Psoas muscle (tissue), 8 donors: ENCODE results near the gene SHISA5. TPM values are rescaled to one million over a fixed set of nuclear protein-coding genes. Genes with fewer than 3 reads are reported as not detected.

Experiments
- ATAC-seq, 4 donors: fragments of 200-7000 bp; cut with Tn5 transposase; one replicate each; pipeline ENCODE4 v1.9.1; 2020; ENCODE audit warnings: moderate library complexity in 3 of 4, mild to moderate bottlenecking in 2 of 4
- DNase-seq, 2 donors: peaks; one replicate each; pipeline ENCODE4 v3.0.0-alpha.2; 2020
- H3K27ac ChIP-seq: fragments of 200-600 bp; one replicate; pipeline ENCODE4 v1.8.0; 2022
- H3K27me3 ChIP-seq, 3 donors: fragments of 200-600 bp in 1 of 3; one replicate each; pipeline versions ENCODE4 v1.6.1 to v1.8.0; 2013 to 2022; ENCODE audit warnings: low read length in 2 of 3, mild to moderate bottlenecking in 2 of 3, moderate library complexity in 1 of 3; ENCODE audit not compliant: insufficient read depth in 3 of 3
- H3K36me3 ChIP-seq, 2 donors: fragments of 200-600 bp in 1 of 2; one replicate each; pipeline versions ENCODE4 v1.6.1 to v1.8.0; 2013 to 2022; ENCODE audit warnings: low read depth in 1 of 2, mild to moderate bottlenecking in 1 of 2, moderate library complexity in 1 of 2; ENCODE audit not compliant: insufficient read depth in 1 of 2
- H3K4me1 ChIP-seq: fragments of 200-600 bp; one replicate; pipeline ENCODE4 v1.8.0; 2022
- H3K4me3 ChIP-seq: fragments of 200-600 bp; one replicate; pipeline ENCODE4 v1.8.0; 2022; ENCODE audit warnings: mild to moderate bottlenecking
- H3K9me3 ChIP-seq: fragments of 200-600 bp; one replicate; pipeline ENCODE4 v1.8.0; 2022
- CTCF ChIP-seq: fragments of 200-600 bp; IDR thresholded peaks from one replicate; pipeline ENCODE4 v1.8.0; 2022; ENCODE audit warnings: antibody characterized with exemption
- WGBS, 3 donors: extraction: QIAGEN DNeasy Blood & Tissue Kit; methylation state at CpG; one replicate each; pipeline versions ENCODE4 v1.1.6 to v1.1.7; 2013; 5-methylcytosine and 5-hydroxymethylcytosine counted together
- intact Hi-C, 2 donors: fragments of 100-400 bp; cut with DNase I; formaldehyde crosslinking; loops; one replicate each; pipeline versions ENCODE4 v1.11.0 to v1.14.2; 2022
- polyA plus RNA-seq, 3 donors: library from polyadenylated mRNA; stranded (reverse); fragments of 200-250 nt; gene quantifications; one replicate each; pipeline ENCODE4 v1.2.3, GENCODE V29; 2013
- total RNA-seq, 4 donors: library from RNA; stranded (reverse); fragmentation: NEBNext Ultra II Directional in 2 of 4; extraction: Animal tissue kit (Norgen Biotek cat#: 25700) in 2 of 4; gene quantifications; one replicate each; pipeline versions ENCODE4 v1.2.1 to v1.2.4, GENCODE V29; 2021 to 2023
- donor health status: healthy with polysubstance abuse.
- donor health status: DM: no; HTN: no; CAD: no; lungs with moderate emphysema.
- donor health status: Bipolar disorder and iron deficiency.
- donor health status: healthy.
- donor health status: DM: yes; HTN: yes; CAD: no.
- donor health status: DM: no; HTN: no; CAD: no.
- donor health status: DM: no; HTN: no; CAD: no.
- donor health status: DM: yes; HTN: yes; CAD: no.

Gene SHISA5
- total and polyA plus RNA-seq, 7 donors, result 16.9 to 34.7 (median 24.3) TPM

GRCh38 chr3:48468329-48468731 is 35.6 kb downstream of the SHISA5 start:
- no peak for DNase-seq
- ATAC-seq, result no peak
- intact Hi-C loops, result loop anchor here (5.0 to 10.0 kb wide), 2 partner anchors 39 to 216 kb away; partner anchors contain the start of gene NCKIPSD (in 1 of the 2)
- Histone ChIP-seq H3K9me3 (no peaks in the 10 kb centered on the region), H3K27ac (no peak overlapping the region), H3K4me3 (peak overlapping the region; percentile 77), H3K4me1 (peaks cover 43% of the 10 kb centered on the region), H3K36me3 (peaks cover 0 to 20% of the 10 kb centered on the region in 2 donors), H3K27me3 (no peaks in the 10 kb centered on the region)
- TF ChIP-seq CTCF, result no peak
- WGBS, 3 donors, result 49 to 61% (median 50%) methylated on average over 8 of the region's 8 CpGs

- WGBS, 3 donors, result 50 to 57% (median 52%) methylated on average over 7 of the region's 7 CpGs
These were observed 36.3 kb downstream of the SHISA5 start for GRCh38 chr3:48467473-48468267.

GRCh38 chr3:48467110-48467454 is 36.9 kb downstream of the SHISA5 start:
- Histone ChIP-seq H3K4me3 (peak overlapping the region; percentile 77), H3K36me3 (peaks cover 0 to 20% of the 10 kb centered on the region in 2 donors), H3K9me3 (no peaks in the 10 kb centered on the region), H3K27ac (peak overlapping the region; percentile 99), H3K4me1 (peaks cover 40% of the 10 kb centered on the region), H3K27me3 (no peaks in the 10 kb centered on the region)
- ATAC-seq, result no peak
- no peak for DNase-seq
- intact Hi-C loops, result loop anchor here (5.0 to 10.0 kb wide), 2 partner anchors 40 to 218 kb away; partner anchors contain the start of gene NCKIPSD (in 1 of the 2)
- TF ChIP-seq CTCF, result no peak
- 48 to 50% (median 50%) methylated on average over 9 of the region's 9 CpGs for WGBS, 3 donors

More at GRCh38 chr3:48467473-48468267, 36.3 kb downstream of the SHISA5 start:
- Histone ChIP-seq H3K27ac (peak overlapping the region; percentile 99), H3K9me3 (no peaks in the 10 kb centered on the region), H3K27me3 (no peaks in the 10 kb centered on the region), H3K36me3 (peaks cover 0 to 20% of the 10 kb centered on the region in 2 donors), H3K4me3 (peak overlapping the region; percentile 77), H3K4me1 (peaks cover 43% of the 10 kb centered on the region)
- DNase-seq (no peak), ATAC-seq (no peak)
- TF ChIP-seq CTCF, result no peak
- intact Hi-C loops, result loop anchor here (5.0 to 10.0 kb wide), 2 partner anchors 40 to 217 kb away; partner anchors contain the start of gene NCKIPSD (in 1 of the 2)

GRCh38 chr3:48466386-48467109 is 37.4 kb downstream of the SHISA5 start:
- Histone ChIP-seq H3K9me3 (no peaks in the 10 kb centered on the region), H3K4me3 (peak overlapping the region; percentile 77), H3K27ac (peak overlapping the region; percentile 99), H3K36me3 (peaks cover 0 to 25% of the 10 kb centered on the region in 2 donors), H3K27me3 (no peaks in the 10 kb centered on the region), H3K4me1 (peaks cover 34% of the 10 kb centered on the region)
- DNase-seq (peak in 1 of 2 donors; percentile 68), ATAC-seq (peak; percentile 1 to 14 (median 4))
- no peak for TF ChIP-seq CTCF
- WGBS, 3 donors, result 4 to 9% (median 7%) methylated on average over 19 of the region's 19 CpGs
- intact Hi-C loops, result loop anchor here (5.0 to 10.0 kb wide), 2 partner anchors 41 to 218 kb away; partner anchors contain the start of gene NCKIPSD (in 1 of the 2)
